HEK293 (cell line): Measurements from ENCODE around the gene THSD4.

Experiments
- GLIS2 ChIP-seq: fragments of 450-650 bp; formaldehyde crosslinking; IDR thresholded peaks from 2 replicates; pipeline ENCODE4 v1.5.1; 2016; ENCODE audit warnings: missing biosample characterization, missing genetic modification characterization
- HIC1 ChIP-seq: fragments of 450-650 bp; formaldehyde crosslinking; IDR thresholded peaks from 2 replicates; pipeline ENCODE4 v1.5.1; 2016; ENCODE audit warnings: missing biosample characterization, missing genetic modification characterization
- HOXD13 ChIP-seq: sonication (generic); formaldehyde crosslinking; IDR thresholded peaks from 2 replicates; pipeline ENCODE4 v1.8.0; 2022; ENCODE audit warnings: missing genetic modification reagents, borderline replicate concordance
- KLF8 ChIP-seq: fragments of 450-650 bp; formaldehyde crosslinking; IDR thresholded peaks from 2 replicates; pipeline ENCODE4 v1.5.1; 2016; ENCODE audit warnings: missing biosample characterization, missing genetic modification characterization
- MEIS1 ChIP-seq: sonication (generic); formaldehyde crosslinking; IDR thresholded peaks from 2 replicates; pipeline ENCODE4 v1.8.1; 2022; ENCODE audit warnings: missing genetic modification reagents, mild to moderate bottlenecking, borderline replicate concordance
- PRDM6 ChIP-seq: fragments of 450-650 bp; formaldehyde crosslinking; IDR thresholded peaks from 2 replicates; pipeline ENCODE4 v1.5.1; 2017; ENCODE audit warnings: missing biosample characterization, missing genetic modification characterization
- SP3 ChIP-seq: fragments of 450-650 bp; formaldehyde crosslinking; IDR thresholded peaks from 2 replicates; pipeline ENCODE4 v1.5.1; 2016; ENCODE audit warnings: missing biosample characterization, missing genetic modification characterization
- YY2 ChIP-seq: fragments of 450-650 bp; formaldehyde crosslinking; IDR thresholded peaks from 2 replicates; pipeline ENCODE4 v1.5.1; 2016; ENCODE audit warnings: missing biosample characterization, missing genetic modification characterization
- ZBTB10 ChIP-seq: fragments of 450-650 bp; formaldehyde crosslinking; IDR thresholded peaks from 2 replicates; pipeline ENCODE4 v1.5.1; 2016; ENCODE audit warnings: missing biosample characterization, missing genetic modification characterization
- ZBTB26 ChIP-seq: fragments of 450-650 bp; formaldehyde crosslinking; optimal IDR thresholded peaks from 2 replicates; pipeline ENCODE3; 2016; ENCODE audit warnings: missing biosample characterization, mild to moderate bottlenecking, missing genetic modification characterization
- ZBTB6 ChIP-seq: fragments of 450-650 bp; formaldehyde crosslinking; IDR thresholded peaks from 2 replicates; pipeline ENCODE4 v1.5.1; 2017; ENCODE audit warnings: missing biosample characterization, missing genetic modification characterization
- ZNF132 ChIP-seq: fragments of 450-650 bp; formaldehyde crosslinking; IDR thresholded peaks from 2 replicates; pipeline ENCODE4 v1.5.1; 2017; ENCODE audit warnings: missing biosample characterization, missing genetic modification characterization, borderline replicate concordance
- ZNF133 ChIP-seq: fragments of 450-650 bp; formaldehyde crosslinking; IDR thresholded peaks from 2 replicates; pipeline ENCODE4 v1.5.1; 2016; ENCODE audit warnings: missing biosample characterization, missing genetic modification characterization
- ZNF146 ChIP-seq: fragments of 450-650 bp; formaldehyde crosslinking; IDR thresholded peaks from 2 replicates; pipeline ENCODE4 v1.5.1; 2016; ENCODE audit warnings: missing biosample characterization, missing genetic modification characterization
- ZNF169 ChIP-seq: fragments of 450-650 bp; formaldehyde crosslinking; IDR thresholded peaks from 2 replicates; pipeline ENCODE4 v1.5.1; 2016; ENCODE audit warnings: missing biosample characterization, missing genetic modification characterization
- ZNF223 ChIP-seq: fragments of 450-650 bp; formaldehyde crosslinking; IDR thresholded peaks from 2 replicates; pipeline ENCODE4 v1.5.1; 2016; ENCODE audit warnings: missing biosample characterization, missing genetic modification characterization
- ZNF292 ChIP-seq: fragments of 450-650 bp; formaldehyde crosslinking; IDR thresholded peaks from 2 replicates; pipeline ENCODE4 v1.5.1; 2016; ENCODE audit warnings: low read depth, missing biosample characterization, missing genetic modification characterization, borderline replicate concordance
- ZNF341 ChIP-seq: fragments of 450-650 bp; formaldehyde crosslinking; IDR thresholded peaks from 2 replicates; pipeline ENCODE4; 2016; ENCODE audit warnings: low read depth, missing biosample characterization, missing genetic modification characterization
- ZNF473 ChIP-seq: fragments of 450-650 bp; formaldehyde crosslinking; IDR thresholded peaks from 2 replicates; pipeline ENCODE4 v1.5.1; 2017; ENCODE audit warnings: missing biosample characterization, missing genetic modification characterization
- ZNF513 ChIP-seq: fragments of 450-650 bp; IDR thresholded peaks from 2 replicates; pipeline ENCODE4 v1.5.1; 2018; ENCODE audit warnings: missing biosample characterization, missing genetic modification characterization
- ZNF645 ChIP-seq: fragments of 450-650 bp; formaldehyde crosslinking; IDR thresholded peaks from 2 replicates; pipeline ENCODE4; 2016; ENCODE audit warnings: missing biosample characterization, missing genetic modification characterization
- ZNF654 ChIP-seq: fragments of 450-650 bp; formaldehyde crosslinking; IDR thresholded peaks from 2 replicates; pipeline ENCODE4 v1.5.1; 2016; ENCODE audit warnings: low read depth, missing biosample characterization, missing genetic modification characterization
- ZNF776 ChIP-seq: fragments of 450-650 bp; formaldehyde crosslinking; IDR thresholded peaks from 2 replicates; pipeline ENCODE4 v1.5.0; 2017; ENCODE audit warnings: missing biosample characterization, missing genetic modification characterization, borderline replicate concordance
- ZNF785 ChIP-seq: fragments of 450-650 bp; formaldehyde crosslinking; IDR thresholded peaks from 2 replicates; pipeline ENCODE4 v1.5.1; 2016; ENCODE audit warnings: missing biosample characterization, missing genetic modification characterization
- ZNF837 ChIP-seq: fragments of 450-650 bp; formaldehyde crosslinking; IDR thresholded peaks from 2 replicates; pipeline ENCODE4 v1.5.1; 2016; ENCODE audit warnings: missing biosample characterization, missing genetic modification characterization
- ZSCAN4 ChIP-seq: fragments of 450-650 bp; formaldehyde crosslinking; IDR thresholded peaks from 2 replicates; pipeline ENCODE4 v1.5.1; 2017; ENCODE audit warnings: missing biosample characterization, missing genetic modification characterization

THSD4 gene

GRCh38 chr15:71278989-71279756 is 163.9 kb downstream of the THSD4 start (continued):
- TF ChIP-seq ZSCAN4 (tag by site-specific recombination), result no peak; the same call in 1 of the 2 replicates
- peak; percentile 53 for TF ChIP-seq ZNF341
- TF ChIP-seq PRDM6 (tag by site-specific recombination), result peak; percentile 91
- TF ChIP-seq ZBTB26, result no peak
- TF ChIP-seq ZBTB10 (tag by site-specific recombination), result 0 out of 2 replicates have a peak, but pooled peaks have one; percentile 26
- TF ChIP-seq HIC1 (tag by site-specific recombination), result no peak; the same call in 1 of the 2 replicates
- no peak for TF ChIP-seq ZNF132 (tag by site-specific recombination)
- peak; percentile 94 for TF ChIP-seq GLIS2 (tag by site-specific recombination)
- no peak; the same call in 1 of the 2 replicates for TF ChIP-seq ZNF654 (tag by site-specific recombination)
- no peak for TF ChIP-seq ZNF292 (tag by site-specific recombination)
- no peak for TF ChIP-seq ZNF473 (tag by site-specific recombination)
- no peak for TF ChIP-seq ZNF169 (tag by site-specific recombination)
- no peak; the same call in 1 of the 2 replicates for TF ChIP-seq ZNF785 (tag by site-specific recombination)
- TF ChIP-seq ZNF837 (tag by site-specific recombination), result no peak
- no peak for TF ChIP-seq ZNF133 (tag by site-specific recombination)
- TF ChIP-seq ZNF223, result no peak
- TF ChIP-seq HOXD13 (CRISPR knock-in tag), result no peak
- no peak for TF ChIP-seq ZNF513 (tag by site-specific recombination)
- TF ChIP-seq ZBTB6 (tag by site-specific recombination), result no peak
- peak; percentile 91 for TF ChIP-seq KLF8
- 0 out of 2 replicates have a peak, but pooled peaks have one; percentile 57 for TF ChIP-seq MEIS1 (CRISPR knock-in tag)
- TF ChIP-seq SP3 (tag by site-specific recombination), result peak; percentile 60
- TF ChIP-seq ZNF776 (tag by site-specific recombination), result no peak
- TF ChIP-seq YY2 (tag by site-specific recombination), result peak; percentile 77; the same call in 1 of the 2 replicates
- peak; percentile 34; the same call in 1 of the 2 replicates for TF ChIP-seq ZNF146 (tag by site-specific recombination)
- no peak for TF ChIP-seq ZNF645 (tag by site-specific recombination)
